Fibroblast of lung (primary cell): Measurements from ENCODE around the gene CNIH1. TPM values are rescaled to one million over a fixed set of nuclear protein-coding genes. Genes with fewer than 3 reads are reported as not detected.
"Not testable (repeated sequence)": the region's sequence is repeated elsewhere in the genome, so short reads cannot be mapped to it uniquely, and the experiment has no call there.

Source experiments
- DNase-seq, 2 donors: peaks; one replicate each; pipeline versions ENCODE4 v3.0.0 to v3.0.0-alpha.2; 2010; ENCODE audit warnings: low read depth in 2 of 2
- H2AFZ ChIP-seq: 2 replicates; pipeline ENCODE4 v1.5.1; 2012; ENCODE audit warnings: low read length, control low read depth, inconsistent platforms
- H3K27ac ChIP-seq: 2 replicates; pipeline ENCODE4 v1.5.1; 2011; ENCODE audit warnings: low read length, control low read depth; ENCODE audit not compliant: insufficient read depth
- H3K27me3 ChIP-seq: 2 replicates; pipeline ENCODE4 v1.5.1; 2011; ENCODE audit warnings: mild to moderate bottlenecking, low read length; ENCODE audit not compliant: control insufficient read depth, insufficient read depth
- H3K36me3 ChIP-seq: 2 replicates; pipeline ENCODE4 v1.5.1; 2011; ENCODE audit warnings: low read length; ENCODE audit not compliant: control insufficient read depth, insufficient read depth
- H3K4me1 ChIP-seq: 2 replicates; pipeline ENCODE4 v1.5.1; 2011; ENCODE audit warnings: low read length; ENCODE audit not compliant: control insufficient read depth, insufficient read depth; ENCODE audit errors: extremely low read depth
- H3K4me2 ChIP-seq: 2 replicates; pipeline ENCODE4 v1.5.1; 2011; ENCODE audit warnings: low read length, control low read depth; ENCODE audit not compliant: insufficient read depth; ENCODE audit errors: extremely low read depth
- H3K4me3 ChIP-seq, 4 experiments: fragments of 200-600 bp in 1 of 4; sonication (generic) in 1 of 4; replicated peaks in 1 of 4; 2 replicates each; pipeline ENCODE4 v1.5.1; 2011 to 2016; ENCODE audit warnings: low read length in 4 of 4, low read depth in 3 of 4, mild to moderate bottlenecking in 3 of 4, control low read depth in 2 of 4, inconsistent platforms in 1 of 4, mixed read lengths in 1 of 4; ENCODE audit not compliant: insufficient read depth in 1 of 4; ENCODE audit errors: control extremely low read depth in 1 of 4
- H3K79me2 ChIP-seq: 2 replicates; pipeline ENCODE4 v1.5.1; 2012; ENCODE audit warnings: mild to moderate bottlenecking, low read length, inconsistent platforms; ENCODE audit not compliant: control insufficient read depth, insufficient read depth
- H3K9ac ChIP-seq: 2 replicates; pipeline ENCODE4 v1.5.1; 2011; ENCODE audit warnings: mild to moderate bottlenecking, low read length, control low read depth; ENCODE audit not compliant: insufficient read depth
- H3K9me3 ChIP-seq: 2 replicates; pipeline ENCODE4 v1.5.1; 2012; ENCODE audit warnings: low read depth, low read length; ENCODE audit not compliant: control insufficient read depth, insufficient read depth
- H4K20me1 ChIP-seq: 2 replicates; pipeline ENCODE4 v1.5.1; 2011; ENCODE audit warnings: low read length; ENCODE audit not compliant: control insufficient read depth, insufficient read depth; ENCODE audit errors: extremely low read depth
- EZH2 ChIP-seq: IDR thresholded peaks from 2 replicates; pipeline ENCODE4 v1.5.1; 2012; ENCODE audit warnings: low read length, control low read depth, mild to moderate bottlenecking; ENCODE audit errors: missing control alignments
- polyA plus RNA-seq, 2 donors: library from polyadenylated mRNA; depleted of rRNA in 1 of 2; stranded (reverse) in 1 of 2; unstranded in 1 of 2; fragments of >200 nt; gene quantifications; 2 replicates each; pipeline ENCODE4 v1.2.1, GENCODE V29; 2011 to 2012; ENCODE audit warnings: missing spikeins in 1 of 2
- total RNA-seq: library from RNA; depleted of rRNA; stranded (reverse); fragments of >200 nt; gene quantifications from 2 replicates; pipeline ENCODE4 v1.2.1, GENCODE V29; 2014
- TF ChIP-seq, protein P1 (sequence below), 2 donors: IDR thresholded peaks in 1 of 2; conservative IDR thresholded peaks in 1 of 2; 1 replicate in 1 of 2; 2 replicates in 1 of 2; pipeline ENCODE4 v1.5.1; 2011 to 2012; ENCODE audit warnings: low read length in 2 of 2, control low read depth in 1 of 2, inconsistent platforms in 1 of 2, low read depth in 1 of 2, mild to moderate bottlenecking in 1 of 2

The CNIH1 gene
- total and polyA plus RNA-seq, 2 donors (not counting 1 experiment from before 2014, with no cell fraction given), result 109 to 301 TPM

DNA sequence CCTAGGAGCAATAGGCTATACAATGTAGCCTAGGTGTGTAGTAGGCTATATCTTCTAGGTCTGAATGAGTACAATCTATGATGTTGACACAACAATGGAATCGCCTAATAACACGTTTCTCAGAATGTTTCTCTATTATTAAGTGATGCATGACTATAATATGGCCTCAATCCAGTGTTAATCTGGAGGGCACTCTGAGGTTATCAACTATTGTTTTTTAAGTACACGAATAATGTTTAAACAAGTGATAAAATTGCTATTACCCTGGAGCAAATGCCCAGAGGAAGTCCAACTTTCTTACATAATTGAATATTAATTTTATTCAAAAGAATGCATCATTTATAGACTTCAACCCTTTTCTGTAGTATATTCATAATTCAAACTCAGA lies 16.4 kb upstream of the CNIH1 start:
- H3K27me3 ChIP-seq, result no peaks in the 10 kb centered on the region
- H3K4me2 ChIP-seq, result no peak overlapping the region
- H3K27ac ChIP-seq, result no peak overlapping the region
- H2AFZ ChIP-seq, result no peak overlapping the region
- H3K79me2 ChIP-seq, result no peaks in the 10 kb centered on the region
- H3K9me3 ChIP-seq, result no peaks in the 10 kb centered on the region
- H3K9ac ChIP-seq, result no peak overlapping the region
- no peaks in the 10 kb centered on the region for H3K36me3 ChIP-seq
- TF ChIP-seq, protein P1, sequence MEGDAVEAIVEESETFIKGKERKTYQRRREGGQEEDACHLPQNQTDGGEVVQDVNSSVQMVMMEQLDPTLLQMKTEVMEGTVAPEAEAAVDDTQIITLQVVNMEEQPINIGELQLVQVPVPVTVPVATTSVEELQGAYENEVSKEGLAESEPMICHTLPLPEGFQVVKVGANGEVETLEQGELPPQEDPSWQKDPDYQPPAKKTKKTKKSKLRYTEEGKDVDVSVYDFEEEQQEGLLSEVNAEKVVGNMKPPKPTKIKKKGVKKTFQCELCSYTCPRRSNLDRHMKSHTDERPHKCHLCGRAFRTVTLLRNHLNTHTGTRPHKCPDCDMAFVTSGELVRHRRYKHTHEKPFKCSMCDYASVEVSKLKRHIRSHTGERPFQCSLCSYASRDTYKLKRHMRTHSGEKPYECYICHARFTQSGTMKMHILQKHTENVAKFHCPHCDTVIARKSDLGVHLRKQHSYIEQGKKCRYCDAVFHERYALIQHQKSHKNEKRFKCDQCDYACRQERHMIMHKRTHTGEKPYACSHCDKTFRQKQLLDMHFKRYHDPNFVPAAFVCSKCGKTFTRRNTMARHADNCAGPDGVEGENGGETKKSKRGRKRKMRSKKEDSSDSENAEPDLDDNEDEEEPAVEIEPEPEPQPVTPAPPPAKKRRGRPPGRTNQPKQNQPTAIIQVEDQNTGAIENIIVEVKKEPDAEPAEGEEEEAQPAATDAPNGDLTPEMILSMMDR (conservative IDR thresholded peaks at IDR 0.05 in 1 of 2, IDR thresholded peaks at IDR 0.05 in 1 of 2; ENCODE audit: low read depth in 1 of 2, low read length in 2 of 2), result no peak
- no peak for TF ChIP-seq EZH2
- no peaks in the 10 kb centered on the region for H4K20me1 ChIP-seq
- no peak for DNase-seq
- H3K4me3 ChIP-seq, result no peak overlapping the region
- H3K4me1 ChIP-seq, result no peaks in the 10 kb centered on the region

DNA sequence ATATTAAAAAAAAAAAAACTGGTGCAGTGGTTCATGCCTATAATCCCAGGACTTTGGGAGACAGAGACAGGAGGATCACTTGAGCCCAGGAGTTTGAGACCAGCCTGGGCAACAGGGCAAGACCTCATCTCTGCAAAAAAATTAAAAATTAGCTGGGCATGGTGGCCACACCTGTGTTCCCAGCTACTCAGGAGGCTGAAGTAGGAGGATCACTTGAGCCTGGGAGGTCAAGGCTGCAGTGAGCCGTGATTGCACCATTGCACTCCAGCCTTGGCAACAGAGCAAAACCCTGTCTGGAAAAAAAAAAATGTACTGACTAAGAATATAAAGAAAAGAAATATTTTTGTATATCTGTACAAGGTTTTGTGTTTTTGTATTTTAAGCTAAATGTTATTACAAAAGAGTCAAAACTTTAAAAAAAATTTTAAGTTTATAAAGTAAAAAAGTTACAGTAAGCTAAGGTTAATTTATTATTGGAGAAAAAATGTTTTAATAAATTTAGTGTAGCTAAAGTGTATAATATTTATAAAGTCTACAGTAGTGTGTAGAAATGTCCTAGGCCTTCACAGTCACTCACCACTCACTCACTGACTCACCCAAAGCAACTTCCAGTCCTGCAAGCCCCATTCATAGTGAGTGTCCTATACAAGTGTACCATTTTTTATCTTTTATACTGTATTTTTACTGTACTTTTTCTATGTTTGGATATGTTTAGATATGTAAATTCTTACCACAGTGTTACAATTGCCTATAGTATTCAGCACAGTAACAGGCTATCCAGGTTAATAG lies 15.8 kb upstream of the CNIH1 start:
- DNase-seq, result not testable (repeated sequence)

DNA sequence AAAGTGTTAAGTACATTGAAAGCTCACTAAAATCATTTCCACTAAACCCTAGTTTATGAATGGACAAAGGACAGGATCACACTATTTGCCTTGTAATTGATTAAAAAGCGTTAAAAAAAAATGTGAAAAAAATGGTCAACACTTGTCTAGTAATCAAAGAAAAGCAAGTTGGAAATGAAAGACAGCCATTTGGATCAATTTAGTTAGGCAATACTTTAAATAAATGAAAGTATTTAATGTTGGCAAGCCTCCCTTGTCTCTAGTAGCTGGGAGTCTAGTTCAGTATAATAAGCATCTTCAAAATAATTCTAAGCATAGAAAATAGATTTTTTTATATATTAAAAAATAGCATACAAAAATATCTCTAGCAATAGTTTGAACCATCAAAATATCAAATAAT lies 14.2 kb upstream of the CNIH1 start:
- Histone ChIP-seq H2AFZ (no peak overlapping the region), H3K27ac (no peak overlapping the region), H3K4me3 (no peak overlapping the region), H3K27me3 (no peaks in the 10 kb centered on the region), H3K9me3 (no peaks in the 10 kb centered on the region), H3K4me1 (peaks cover 5% of the 10 kb centered on the region), H3K9ac (no peak overlapping the region), H3K4me2 (no peak overlapping the region), H4K20me1 (no peaks in the 10 kb centered on the region), H3K36me3 (no peaks in the 10 kb centered on the region), H3K79me2 (no peaks in the 10 kb centered on the region)
- no peak for DNase-seq
- TF ChIP-seq, protein P1 (conservative IDR thresholded peaks at IDR 0.05 in 1 of 2, IDR thresholded peaks at IDR 0.05 in 1 of 2; ENCODE audit: low read depth in 1 of 2, low read length in 2 of 2), result no peak
- TF ChIP-seq EZH2, result no peak

More for the DNA sequence above, 15.8 kb upstream of the CNIH1 start:
- H3K4me2 ChIP-seq, H3K79me2 ChIP-seq, H3K27ac ChIP-seq, H3K4me3 ChIP-seq, H3K9me3 ChIP-seq, H3K4me1 ChIP-seq, H2AFZ ChIP-seq, H3K36me3 ChIP-seq, H4K20me1 ChIP-seq, H3K9ac ChIP-seq, H3K27me3 ChIP-seq: not testable (repeated sequence)

DNA sequence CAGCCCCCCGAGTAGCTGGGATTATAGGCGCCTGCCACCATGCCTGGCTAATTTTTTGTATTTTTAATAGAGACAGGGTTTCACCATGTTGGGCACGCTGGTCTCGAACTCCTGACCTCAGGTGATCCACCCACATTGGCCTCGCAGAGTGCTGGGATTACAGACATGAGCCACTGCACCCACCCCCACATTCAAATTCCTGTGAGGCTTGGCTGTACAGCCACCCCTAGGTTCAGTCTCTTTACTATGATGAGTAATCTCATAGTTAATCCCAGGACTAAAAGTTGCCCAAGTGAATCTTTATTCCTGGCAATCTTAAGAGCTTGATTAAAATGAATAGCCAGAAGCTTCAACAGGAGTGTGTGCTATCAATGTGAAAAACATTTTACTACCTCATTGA lies 12.8 kb upstream of the CNIH1 start:
- not testable (repeated sequence) for H3K9ac ChIP-seq, H3K79me2 ChIP-seq, H4K20me1 ChIP-seq, H3K27ac ChIP-seq, H3K4me2 ChIP-seq, H3K36me3 ChIP-seq, H3K27me3 ChIP-seq, H3K4me3 ChIP-seq, H3K9me3 ChIP-seq, H3K4me1 ChIP-seq, H2AFZ ChIP-seq
- DNase-seq, result peak in 1 of 2 donors; percentile 50
